T-helper 1 cell (primary cell): ENCODE data around the gene ALOX15B.

Experiments
- DNase-seq, 5 donors: peaks; one replicate each; pipeline ENCODE4 v3.0.0-alpha.2; 2012 to 2020

ALOX15B gene

GRCh38 chr17:8081876-8082275 lies 43.0 kb downstream of the ALOX15B start:
- DNase-seq = no peak

- DNase-seq = no peak
These were observed 43.4 kb downstream of the ALOX15B start for GRCh38 chr17:8082292-8082691.

DNA sequence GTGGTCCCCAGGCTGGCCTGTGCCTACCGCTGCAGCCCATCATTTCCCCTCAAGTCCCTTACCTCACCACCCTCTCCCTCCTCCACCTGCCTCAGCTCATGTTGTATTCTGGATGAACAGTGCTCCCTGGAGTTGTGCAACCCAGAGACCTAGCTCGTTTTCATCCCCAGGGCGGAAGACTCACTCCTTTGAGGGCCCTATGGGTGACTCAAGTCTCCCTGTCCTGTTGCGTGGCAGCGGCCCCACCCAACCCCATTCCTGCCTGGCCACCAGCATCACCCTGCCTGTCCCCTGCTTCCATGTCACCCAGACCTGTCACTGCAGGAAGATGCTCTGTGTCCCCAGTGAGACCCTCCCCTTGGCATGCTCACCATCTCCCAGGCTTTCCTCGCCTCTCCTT lies 45.4 kb downstream of the ALOX15B start:
- DNase-seq = no peak

GRCh38 chr17:8087075-8087951 lies 48.5 kb downstream of the ALOX15B start, which contains the start of gene ALOX12B:
ALOX12B (minus strand) TSS chr17:8087716; CDS start chr17:8087442, 274 bp downstream.
- DNase-seq = no peak

GRCh38 chr17:8087952-8088230 lies 49.0 kb downstream of the ALOX15B start:
- DNase-seq = no peak

DNA sequence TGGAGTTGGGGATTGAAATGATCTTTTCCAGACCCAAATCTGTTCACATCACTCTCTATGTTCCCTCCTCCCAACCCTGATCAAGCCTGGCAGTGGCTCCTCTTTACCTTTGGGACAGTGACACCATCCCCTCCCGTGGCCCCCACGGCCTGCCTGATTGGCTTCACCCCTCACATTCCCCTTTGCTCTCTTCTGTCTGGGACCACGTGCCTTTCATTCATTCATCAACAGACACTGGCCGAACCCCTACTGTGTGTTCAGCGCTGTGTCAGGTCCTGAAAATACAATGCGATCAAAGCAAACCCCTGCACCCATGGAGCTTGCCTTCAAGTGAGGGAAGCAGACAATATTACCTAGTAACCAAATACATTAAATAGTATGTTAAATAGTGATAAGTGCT lies 50.9 kb downstream of the ALOX15B start:
- DNase-seq = no peak

GRCh38 chr17:8091033-8091687 lies 52.3 kb downstream of the ALOX15B start:
- no peak for DNase-seq

- no peak for DNase-seq
These were observed 56.5 kb downstream of the ALOX15B start for GRCh38 chr17:8095361-8095760.

- no peak for DNase-seq
These were observed 57.7 kb downstream of the ALOX15B start for GRCh38 chr17:8096541-8096940.
